NOMO-1 (cell line): Measurements from ENCODE around the gene MTIF2.
"Not testable (repeated sequence)": the region's sequence is repeated elsewhere in the genome, so short reads cannot be mapped to it uniquely, and the experiment has no call there.

ENCODE experiments used
- DNase-seq, 2 experiments: peaks; one replicate each; lab custom pipeline; 2025; ENCODE audit not compliant: unreplicated experiment in 2 of 2; lab: John Stamatoyannopoulos, UW

The MTIF2 gene

DNA sequence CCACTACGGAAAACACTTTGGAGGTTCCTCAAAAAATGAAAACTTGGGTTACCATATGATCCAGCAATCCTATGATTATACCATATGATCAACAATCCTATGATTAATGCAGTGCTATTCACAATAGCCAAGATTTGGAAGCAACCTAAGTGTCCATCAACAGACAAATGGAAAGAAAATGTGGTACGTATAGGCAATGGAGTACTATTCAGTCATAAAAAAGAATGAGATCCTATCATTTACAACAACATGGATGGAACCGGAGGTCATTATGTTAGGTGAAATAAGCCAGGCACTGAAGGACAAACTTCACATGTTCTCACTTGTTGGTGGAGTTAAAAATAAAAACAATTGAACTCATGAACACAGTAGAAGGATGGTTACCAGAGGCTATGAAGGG, 64.5 kb downstream of the MTIF2 start:
- DNase-seq: no peak

GRCh38 chr2:55200416-55200815, 68.6 kb downstream of the MTIF2 start:
- no peak for DNase-seq

DNA sequence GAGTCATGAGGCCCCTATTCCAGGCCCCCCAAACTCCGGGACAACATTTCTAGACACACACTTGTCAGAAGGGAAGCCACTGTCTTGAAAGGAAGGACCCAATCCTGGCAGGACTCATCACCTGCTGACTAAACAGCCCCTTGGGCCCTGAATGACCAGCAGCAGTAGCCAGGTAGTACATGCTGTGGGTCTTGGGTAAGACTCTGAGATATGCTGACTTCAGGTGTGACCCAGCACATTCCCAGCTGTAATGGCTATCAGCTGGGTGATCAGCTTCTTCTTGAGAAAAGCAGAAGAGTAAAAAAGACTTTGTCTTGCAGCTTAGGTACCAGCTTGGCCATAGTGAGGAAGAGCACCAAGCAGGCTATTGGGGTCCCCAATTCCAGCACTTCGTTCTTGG, 72.5 kb downstream of the MTIF2 start:
- no peak for DNase-seq

DNA sequence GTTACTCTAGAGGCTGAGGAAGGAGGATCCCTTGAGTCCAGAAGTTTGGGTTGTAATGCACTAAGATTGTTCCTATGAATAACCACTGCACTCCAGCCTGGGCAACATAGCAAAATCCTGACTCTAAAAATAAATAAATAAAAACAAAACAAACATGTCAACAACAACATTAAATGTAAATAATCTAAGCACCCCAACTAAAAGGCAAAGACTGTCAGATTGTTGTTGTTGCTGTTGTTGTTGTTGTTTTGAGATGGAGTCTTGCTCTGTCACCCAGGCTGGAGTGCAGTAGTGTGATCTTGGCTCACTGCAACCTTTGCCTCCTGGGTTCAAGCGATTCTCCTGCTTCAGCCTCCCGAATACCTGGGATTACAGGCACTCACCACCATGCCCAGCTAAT, 77.1 kb downstream of the MTIF2 start:
- not testable (repeated sequence) for DNase-seq

GRCh38 chr2:55186837-55187236, 82.2 kb downstream of the MTIF2 start:
- DNase-seq: not testable (repeated sequence)
